Measurements from ENCODE around the gene IFT122.

IFT122 gene

DNA sequence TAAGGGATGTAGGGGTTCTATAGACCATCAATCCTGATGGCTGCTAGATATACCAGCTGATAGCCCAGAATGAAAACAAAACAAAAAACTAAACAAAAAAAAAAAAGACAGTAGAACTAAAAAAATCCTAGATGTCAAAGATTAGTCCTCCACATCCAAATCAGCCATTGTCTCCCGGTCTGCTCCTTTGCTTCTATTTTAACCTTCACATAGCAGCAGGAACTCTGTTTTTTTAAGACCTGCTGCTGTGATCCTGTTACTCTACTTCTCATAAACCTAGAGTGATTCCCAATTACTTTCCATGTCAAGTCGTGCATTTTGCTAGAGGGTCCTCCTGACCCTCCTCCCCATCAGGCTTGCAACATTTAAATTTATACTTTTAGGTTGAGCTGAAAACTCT, 2.5 kb downstream of the IFT122 start:
- no peak for DNase-seq

DNA sequence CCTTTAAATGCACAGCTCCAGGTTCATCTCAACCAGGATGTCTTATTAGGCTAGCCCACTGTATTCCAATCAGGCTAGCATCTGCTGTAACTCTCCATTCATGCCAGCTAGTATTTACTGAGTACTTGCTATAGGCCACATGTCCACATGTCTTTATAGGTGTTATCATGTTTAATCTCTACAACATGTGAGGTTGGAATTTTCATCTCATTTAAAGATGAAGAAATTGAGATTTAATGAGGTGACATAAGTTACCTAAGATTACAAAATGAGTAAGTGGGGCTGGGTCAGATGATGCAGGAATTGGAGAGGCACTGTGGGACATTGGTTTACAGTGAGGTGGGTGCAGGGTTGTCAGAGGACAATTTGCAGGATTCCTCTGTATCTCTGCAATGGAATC, 2.9 kb downstream of the IFT122 start:
- DNase-seq: no peak

DNA sequence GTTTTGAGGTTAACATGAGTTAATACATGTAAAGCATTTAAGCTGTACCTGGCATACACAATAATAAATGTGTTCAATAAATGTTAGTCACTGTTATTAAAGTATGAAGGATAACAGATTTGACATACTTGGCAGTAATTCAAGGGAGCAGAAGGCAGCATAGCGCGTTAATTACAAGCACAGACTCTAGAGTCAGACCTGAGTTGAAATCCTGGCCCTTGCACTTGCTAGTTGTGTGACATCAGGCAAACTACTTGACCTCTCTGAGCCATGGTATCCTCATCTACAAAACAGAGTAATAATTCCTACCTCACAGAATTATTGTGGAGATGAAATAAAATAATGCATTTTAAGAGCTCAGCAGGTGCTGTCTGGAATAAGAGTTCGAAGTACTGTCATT, 5.4 kb downstream of the IFT122 start:
- no peak for DNase-seq

DNA sequence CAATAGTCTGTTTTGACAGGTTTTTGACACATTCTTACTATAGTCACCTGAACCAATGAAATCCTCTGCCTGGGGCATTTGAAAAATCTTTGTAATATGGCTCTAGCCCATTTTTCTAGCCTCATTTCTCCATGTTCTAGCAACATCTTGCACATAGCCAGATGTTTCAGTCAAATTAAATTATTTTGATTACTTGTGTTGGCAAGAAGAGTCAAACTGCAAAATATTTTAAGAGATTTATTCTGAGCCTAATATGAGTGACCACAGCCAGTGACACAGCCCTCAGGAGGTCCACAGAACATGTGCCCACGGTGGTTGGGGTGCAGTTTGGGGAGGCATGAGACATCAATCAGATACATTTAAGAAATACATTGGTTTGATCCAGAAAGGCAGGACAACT, 6.9 kb downstream of the IFT122 start:
- no peak for DNase-seq

DNA sequence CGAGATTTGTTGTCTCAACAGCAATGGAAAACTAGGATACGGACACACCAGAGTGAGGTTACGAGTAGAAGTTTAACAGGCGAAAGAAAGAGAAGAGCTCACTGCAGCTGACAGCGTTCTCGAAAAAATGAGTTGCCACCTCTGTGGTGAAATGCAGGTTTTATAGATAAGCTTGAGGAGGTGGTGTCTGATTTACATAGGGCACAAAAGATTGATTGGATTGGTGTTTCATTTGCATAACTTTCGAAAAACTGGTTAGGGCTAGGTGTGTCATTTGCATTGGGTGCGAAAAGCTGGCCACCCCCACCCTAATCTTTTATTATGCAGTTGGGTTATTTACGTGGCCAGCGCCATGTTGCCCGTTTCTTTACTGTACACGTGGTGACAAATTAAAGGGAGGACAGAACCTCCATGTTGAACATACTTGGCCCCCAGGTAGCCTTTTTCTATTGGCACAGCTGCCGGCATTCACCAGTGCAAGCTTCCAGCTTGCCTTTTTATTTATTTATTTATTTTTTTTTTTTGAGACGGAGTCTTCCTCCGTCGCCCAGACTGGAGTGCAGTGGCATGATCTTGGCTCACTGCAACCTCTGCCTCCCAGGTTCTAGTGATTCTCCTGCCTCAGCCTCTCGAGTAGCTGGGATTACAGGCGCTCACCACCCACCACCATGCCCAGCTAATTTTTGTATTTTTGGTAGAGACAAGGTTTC, 8.3 kb downstream of the IFT122 start:
- DNase-seq: no peak

DNA sequence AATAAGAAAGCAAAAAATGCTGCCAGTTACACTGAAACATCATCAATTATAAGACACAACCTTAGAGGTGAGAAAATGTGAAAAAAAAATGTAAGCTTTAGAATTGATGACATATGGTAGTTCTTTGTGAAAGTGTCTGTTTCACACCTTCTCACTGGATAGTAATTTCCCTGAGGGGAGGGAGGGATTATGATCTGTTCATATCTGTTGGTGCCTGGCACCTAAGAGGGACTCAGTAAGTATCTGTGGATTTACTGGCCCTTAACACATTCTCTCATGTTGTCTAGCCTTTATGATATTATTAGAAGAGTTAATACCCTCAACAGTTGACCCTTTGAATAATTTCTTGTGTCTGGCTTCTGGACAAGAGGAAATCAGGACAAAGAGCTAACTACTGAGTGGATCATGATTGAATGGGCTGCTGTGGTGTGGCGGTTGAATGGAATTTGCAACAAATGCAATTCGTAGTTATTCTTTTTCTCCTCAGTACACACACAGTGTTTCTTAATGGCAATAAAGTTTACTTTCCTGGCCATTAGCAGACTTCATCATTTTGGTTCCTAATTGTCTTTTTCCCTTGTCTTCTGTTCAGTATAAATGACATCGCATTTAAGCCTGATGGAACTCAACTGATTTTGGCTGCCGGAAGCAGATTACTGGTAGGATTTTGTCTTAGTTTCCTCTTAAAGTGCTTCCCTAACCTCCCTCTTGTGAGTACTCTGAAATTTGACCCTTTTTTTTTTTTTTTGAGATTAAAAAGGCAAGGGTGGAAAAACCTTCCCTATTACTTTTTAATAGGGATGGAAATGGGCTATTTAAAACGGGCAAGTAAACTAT, 9.5 kb downstream of the IFT122 start:
- no peak for DNase-seq

DNA sequence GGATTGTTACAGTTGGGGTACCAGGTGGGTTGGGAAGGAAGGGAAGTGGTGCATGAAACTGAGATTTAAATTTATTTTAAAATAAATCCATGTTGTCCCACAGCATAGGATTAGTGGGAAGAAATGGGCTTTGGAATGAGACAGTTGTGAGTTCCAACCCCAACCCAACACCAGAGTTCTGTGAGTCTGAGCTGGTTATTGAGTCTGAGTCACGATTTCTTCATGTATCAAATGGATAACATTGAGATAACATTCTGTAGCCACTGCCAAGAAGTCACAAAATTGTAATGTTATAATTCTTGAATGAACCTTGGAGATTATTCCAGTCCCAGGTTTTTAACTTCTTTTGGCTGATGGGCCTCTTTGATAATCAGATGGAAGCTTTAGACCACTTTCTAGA, 13.7 kb downstream of the IFT122 start:
- DNase-seq: no peak

DNA sequence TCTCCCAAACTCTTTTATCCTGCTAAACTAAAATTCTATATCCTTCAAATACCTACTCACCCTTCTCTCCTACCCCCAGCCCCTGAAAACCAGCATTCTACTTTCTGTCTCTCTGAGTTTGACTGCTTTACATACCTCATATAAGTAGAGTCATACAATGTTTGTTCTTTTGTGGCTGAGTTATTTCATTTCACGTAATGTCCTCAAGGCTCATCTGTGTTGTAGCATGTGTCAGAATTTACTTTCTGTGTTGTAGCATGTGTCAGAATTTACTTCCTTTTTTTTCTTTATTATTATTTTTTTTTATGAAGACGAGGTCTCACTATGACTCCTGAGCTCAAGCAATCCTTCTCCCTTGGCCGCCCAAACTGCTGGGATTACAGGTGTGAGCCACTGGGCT, 20.1 kb downstream of the IFT122 start:
- no peak for DNase-seq

DNA sequence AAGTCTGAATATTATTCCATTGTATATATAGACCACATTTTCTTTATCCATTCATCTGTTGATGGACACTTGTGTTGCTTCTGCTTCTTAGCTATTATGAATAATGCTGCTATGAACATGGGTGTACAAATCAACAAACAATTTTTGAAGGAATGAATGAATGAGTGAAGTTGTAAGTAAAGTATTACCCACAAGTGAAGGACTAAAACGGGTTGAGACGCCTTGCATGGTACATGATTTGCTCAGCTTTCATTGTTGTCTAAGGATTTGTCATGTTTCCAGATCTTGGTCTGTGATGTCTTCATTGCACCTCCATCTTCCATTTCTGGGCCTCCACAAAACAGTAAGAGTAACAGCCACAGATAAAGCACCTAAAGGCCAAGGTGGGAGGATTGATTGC, 20.5 kb downstream of the IFT122 start:
- no peak for DNase-seq

DNA sequence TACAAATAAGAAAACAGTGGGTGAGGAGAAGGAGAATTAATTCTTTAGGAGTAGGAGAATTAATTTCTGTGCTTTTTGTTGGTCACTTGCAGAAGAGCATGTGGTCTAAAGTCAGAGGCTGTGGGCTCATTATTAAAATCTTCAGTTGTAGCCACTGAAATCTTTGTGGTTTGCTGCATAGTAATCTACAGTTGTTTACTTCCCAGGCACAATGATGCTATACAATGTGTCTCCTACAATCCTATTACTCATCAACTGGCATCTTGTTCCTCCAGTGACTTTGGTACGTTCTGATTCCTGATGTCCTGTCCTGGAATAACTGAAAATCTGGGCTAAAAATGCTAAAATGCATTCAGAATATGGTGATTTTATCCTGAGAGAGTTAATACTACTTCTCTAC, 21.0 kb downstream of the IFT122 start:
- DNase-seq: no peak

DNA sequence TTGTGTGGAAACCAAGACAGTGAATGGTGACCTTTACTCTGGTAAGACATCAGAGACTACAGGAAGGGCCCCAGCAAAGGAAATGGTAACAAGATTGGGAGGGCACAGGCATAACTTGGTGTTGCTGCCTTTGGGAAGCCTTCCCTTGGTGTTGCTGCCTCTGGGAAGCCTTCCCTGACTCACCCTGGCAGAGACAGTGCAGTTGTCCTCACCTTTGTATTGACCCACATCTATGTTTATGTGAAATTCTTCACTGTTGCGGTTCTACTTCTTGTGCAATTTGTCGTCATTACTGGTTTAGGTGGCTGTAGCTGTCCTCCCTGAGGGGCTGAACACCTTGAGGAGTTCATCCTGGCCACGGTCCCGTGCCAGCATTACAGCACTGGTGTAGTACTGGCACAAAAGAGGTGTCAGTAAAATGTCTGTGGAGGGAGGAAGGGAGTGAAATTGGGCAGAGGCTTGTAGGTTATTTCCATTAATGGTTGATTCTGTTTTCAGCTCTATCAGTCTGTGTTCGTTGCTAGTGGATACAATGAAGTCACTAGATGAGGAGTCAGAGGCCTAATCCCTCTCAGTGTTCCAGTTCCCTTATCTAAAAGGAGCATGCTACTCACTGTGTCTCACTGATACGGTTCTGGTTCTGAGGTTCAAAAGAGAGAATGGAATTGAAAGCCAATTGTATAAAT, 21.6 kb downstream of the IFT122 start:
- DNase-seq: no peak

DNA sequence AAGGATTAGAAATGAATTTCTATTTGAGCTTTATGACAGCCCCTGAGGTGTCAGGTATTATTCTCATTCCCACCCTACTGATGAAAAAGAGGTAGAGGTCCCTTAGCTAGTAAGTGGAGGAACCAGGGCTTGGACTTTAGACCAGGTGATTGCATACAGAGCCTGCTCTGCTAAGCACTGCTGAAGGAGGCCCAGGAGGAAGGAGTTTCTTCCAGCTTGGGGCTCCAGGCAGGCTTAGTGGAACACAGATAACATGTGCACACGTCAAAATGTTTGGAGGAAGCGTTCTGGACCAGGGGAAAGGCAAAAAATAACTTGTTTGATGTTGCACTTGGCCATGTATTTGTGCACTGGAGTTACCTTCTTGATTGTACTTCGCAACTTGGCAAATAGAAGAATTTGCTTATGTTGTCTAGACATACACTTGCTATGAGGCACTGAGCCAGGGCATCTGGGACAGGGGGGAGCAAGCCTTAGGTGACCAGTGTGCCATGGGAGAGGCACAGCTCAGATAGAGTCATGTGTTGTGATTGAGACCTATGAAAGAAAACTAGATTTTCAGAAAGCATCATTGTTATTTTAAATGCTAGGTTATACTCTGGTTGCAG, 22.4 kb downstream of the IFT122 start:
- no peak for DNase-seq

DNA sequence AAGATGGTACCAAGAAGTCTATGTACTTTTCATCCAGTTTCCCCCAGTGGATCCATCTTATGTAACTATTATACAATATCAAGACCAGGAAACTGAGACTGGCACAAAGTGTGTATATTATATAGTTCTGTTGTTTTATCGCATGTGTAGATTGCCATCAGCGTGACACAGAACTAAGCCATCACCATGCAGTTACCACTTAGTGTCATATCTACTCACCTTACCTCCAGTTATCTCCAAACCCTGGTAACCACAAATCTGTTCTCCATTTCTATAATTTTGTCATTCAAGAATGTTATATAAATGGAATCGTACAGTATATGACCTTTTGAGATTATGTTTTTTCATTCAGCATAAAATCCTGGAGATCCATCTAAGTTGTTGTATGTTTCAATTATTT, 23.1 kb downstream of the IFT122 start:
- DNase-seq: no peak

DNA sequence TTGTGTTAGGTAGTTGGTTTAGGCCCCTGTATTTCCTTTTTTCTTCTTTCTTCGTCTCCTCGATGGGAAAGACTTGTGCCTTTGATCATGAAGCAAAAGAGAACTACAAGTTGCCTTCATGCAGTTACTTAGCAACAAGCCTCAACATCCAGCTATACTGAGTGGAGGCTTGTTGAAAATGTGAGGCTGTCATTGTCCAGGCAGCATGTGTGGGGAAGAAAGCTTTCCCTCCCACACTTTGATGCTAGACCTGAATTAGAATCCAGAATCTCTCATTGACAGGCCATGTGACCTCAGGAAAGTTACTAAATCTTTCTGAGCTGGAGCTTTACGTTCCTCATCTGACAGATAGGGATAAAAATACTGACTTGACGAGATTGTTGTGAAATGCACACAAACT, 23.7 kb downstream of the IFT122 start:
- no peak for DNase-seq

DNA sequence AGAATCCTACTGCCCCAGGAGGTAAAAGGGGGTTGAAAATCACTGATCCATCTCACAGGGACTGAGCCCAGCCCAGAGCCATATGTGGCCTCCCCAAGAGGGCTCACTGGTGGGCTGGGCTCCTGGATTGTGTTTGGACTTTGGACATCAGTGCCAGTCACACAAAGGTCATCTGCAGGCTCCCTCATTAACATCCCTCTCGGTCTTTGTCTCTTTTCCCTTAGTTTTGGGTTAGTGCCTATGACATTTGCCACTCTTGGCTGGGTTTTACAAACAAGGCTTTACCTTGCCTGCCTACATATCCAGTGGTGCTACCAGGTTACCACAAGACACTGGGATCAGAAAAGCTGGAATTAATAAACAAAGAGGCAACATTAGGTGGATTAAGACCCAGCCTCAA, 27.9 kb downstream of the IFT122 start:
- DNase-seq: no peak

DNA sequence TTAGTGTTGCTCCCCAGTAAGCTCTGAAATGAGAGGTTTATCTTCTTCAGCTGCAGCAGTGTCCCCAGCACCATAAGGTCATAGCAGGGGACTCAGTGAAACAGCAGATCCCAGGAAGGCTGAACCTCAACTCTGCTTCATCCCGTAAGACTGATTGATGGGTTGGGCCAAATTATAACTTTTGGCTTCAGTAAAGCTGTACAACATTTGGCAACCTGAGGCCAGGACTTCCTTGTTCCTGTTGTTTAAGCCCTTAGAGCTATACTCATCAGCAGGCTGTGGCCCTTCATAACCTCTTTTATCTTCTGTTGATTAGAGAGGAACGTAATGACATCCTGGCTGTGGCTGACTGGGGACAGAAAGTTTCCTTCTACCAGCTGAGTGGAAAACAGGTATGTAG, 29.0 kb downstream of the IFT122 start:
- no peak for DNase-seq

DNA sequence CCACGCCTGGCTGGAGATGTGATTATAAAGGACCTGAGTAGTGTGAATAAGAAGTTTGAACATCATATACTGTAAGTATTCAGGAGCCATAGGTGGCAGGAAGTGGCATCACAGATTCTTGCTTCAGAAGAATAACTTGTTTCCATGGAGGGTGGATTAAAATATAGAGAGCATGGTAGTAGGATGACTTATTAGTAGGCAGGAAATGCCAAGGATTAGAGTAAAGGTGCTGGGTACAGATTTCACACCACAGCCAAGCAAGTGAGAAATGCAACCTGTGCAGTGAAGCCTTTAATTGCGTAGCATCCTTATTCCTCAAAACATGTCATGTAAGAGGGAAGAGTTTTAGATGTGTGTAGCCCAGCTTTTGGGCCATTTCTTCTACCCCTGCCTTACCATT, 30.8 kb downstream of the IFT122 start:
- DNase-seq: no peak

DNA sequence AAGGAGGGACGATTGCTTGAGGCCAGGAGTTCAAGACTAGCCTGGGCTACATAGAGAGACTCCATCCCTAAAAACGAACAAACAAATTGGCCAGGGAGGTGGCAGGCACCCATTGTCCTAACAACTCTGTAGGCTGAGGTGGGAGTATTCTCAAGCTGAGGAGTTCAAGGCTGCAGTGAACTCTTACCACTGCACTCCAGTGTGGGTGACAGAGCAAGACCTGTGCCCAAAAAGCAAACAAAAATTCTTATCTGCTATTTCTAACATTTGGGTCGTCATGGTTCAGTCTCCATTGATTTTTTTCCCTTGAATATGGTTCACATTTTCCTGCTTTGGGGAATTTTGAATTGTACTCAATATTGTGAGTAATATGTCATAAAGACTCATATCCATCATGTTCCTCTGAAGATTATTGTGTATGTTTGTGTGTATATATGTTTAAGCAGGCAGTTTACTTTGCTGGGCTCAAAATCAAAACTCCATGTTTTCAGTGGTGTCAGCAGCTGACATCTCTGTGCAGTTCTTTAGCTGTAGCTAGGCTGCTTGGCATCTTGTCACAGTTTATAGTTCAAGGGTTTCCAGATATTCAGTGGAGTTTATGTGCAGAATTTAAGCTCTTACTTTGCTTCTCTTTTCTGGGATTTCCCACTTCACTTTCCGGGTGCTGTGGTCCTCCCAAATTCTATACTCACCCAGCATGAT, 33.2 kb downstream of the IFT122 start:
- no peak for DNase-seq

DNA sequence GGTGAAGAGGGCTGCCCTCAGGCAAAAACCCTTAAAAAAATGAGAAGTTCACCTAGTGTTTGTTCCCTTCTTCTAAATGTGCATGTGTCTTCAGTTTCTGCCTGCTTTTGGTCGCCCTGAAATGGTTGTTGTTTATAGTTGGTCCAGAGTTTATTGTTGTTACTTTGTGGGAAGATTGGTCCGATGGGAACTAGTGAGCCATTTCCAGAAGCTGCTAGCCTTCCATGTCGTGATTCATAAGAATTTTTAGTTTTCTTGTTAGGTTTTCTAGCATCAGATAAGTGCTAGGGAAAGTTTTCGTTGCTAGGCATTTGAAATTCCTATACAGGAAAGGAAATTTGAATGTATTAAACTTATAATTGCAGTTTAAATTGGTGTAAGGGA, 33.7 kb downstream of the IFT122 start:
- DNase-seq: no peak

DNA sequence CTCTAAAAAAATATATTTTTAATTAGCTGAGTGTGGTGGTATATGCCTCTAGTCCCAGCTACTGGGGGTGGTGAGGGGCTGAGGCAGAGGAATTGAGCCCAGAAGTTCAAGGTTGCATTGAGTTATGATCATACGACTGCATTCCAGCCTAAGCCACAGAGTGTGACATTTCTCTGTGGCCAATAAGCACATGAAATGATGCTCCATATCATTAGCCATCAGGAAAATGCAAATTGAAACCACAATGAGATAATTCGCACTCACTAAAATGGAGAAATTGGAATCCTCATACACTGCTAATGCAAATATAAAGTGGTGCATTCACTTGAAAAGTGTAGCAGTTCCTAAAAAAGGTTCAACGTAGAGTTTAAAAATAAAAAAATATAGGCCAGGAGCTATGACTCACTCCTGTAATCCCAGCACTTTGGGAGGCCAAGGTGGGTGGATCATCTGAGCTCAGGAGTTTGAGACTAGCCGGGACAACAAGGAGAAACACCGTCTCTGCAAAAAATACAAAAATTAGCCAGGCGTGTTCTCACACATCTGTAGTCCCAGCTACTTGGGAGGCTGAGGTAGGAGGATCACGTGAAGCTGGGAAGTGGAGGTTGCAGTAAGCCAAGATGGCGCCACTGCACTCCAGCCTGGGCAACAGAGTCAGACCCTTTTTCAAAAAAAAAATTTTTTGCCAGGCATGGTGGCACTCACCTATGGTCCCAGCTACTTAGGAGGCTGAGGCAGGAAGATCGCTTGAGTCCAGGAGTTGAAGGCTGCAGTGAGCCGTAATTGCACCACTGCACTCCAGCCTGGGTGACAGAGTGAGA, 35.2 kb downstream of the IFT122 start:
- no peak for DNase-seq

DNA sequence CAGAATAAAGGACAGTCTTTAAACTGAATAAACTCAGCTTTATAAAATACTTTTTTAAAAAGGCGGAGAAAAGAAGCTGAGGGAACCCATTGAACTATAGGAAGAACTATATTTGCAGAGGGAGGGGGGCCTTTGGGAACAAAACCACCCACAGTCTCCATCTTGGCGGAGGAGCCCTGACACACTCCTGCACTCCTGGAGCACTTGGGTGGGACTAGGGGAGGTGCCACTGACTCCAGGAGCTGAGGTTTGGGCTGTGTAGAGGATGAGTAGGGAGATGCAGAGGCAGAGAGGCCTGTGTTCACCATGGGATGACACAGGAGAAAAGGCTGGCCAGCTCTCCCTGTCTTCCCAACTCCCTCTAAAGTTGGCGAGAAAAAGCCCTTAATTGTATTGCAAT, 35.8 kb downstream of the IFT122 start:
- no peak for DNase-seq

DNA sequence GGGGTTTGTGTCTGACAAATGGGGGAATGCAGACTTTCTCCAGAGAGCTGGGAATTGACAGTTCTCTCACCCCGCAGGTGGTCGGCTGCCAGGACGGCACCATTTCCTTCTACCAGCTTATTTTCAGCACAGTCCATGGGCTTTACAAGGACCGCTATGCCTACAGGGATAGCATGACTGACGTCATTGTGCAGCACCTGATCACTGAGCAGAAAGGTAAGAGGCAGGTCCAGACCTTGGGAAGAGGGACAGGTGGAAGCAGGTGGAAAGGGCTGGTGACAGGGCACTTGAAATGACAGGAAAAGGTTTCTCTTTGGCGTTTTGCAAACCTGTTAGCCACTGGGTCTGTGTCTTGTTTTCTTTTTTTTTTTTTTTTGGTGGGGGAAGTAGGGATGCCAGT, 36.6 kb downstream of the IFT122 start:
- no peak for DNase-seq

Data from NCI-H1092 treated with DMSO at 0.1 percent for 48 hours (cell line).